RWPE2 (cell line): ENCODE data around the gene SCML1.

Source experiments
- ATAC-seq: fragments of 200-7000 bp; cut with Tn5 transposase; 3 replicates; pipeline ENCODE4 v1.9.1; 2021; ENCODE audit warnings: low read depth
- DNase-seq: peaks from one replicate; pipeline ENCODE4 v3.0.0-alpha.2; 2020; ENCODE audit warnings: low spot score
- H3K27ac ChIP-seq: fragments of 450-650 bp; 2 replicates; pipeline ENCODE4 v1.5.1; 2017; ENCODE audit warnings: mild to moderate bottlenecking; ENCODE audit not compliant: poor library complexity, severe bottlenecking
- H3K27me3 ChIP-seq: fragments of 250-450 bp; sonication (Bioruptor Pico); 2 replicates; pipeline ENCODE4 v1.5.1; 2021; ENCODE audit warnings: mild to moderate bottlenecking, moderate library complexity; ENCODE audit not compliant: insufficient read depth, poor library complexity, severe bottlenecking
- H3K36me3 ChIP-seq: fragments of 250-450 bp; sonication (Bioruptor Pico); 2 replicates; pipeline ENCODE4 v1.5.1; 2020; ENCODE audit warnings: low read depth, mild to moderate bottlenecking, moderate library complexity
- H3K4me1 ChIP-seq: fragments of 250-450 bp; sonication (Bioruptor Pico); 2 replicates; pipeline ENCODE4 v1.5.1; 2021; ENCODE audit warnings: mild to moderate bottlenecking, moderate library complexity; ENCODE audit not compliant: insufficient read depth, poor library complexity, severe bottlenecking
- H3K4me3 ChIP-seq: fragments of 250-450 bp; sonication (Bioruptor Pico); 2 replicates; pipeline ENCODE4 v1.5.1; 2021; ENCODE audit warnings: mild to moderate bottlenecking, moderate library complexity; ENCODE audit not compliant: severe bottlenecking
- H3K9me3 ChIP-seq: fragments of 250-450 bp; sonication (Bioruptor Pico); 2 replicates; pipeline ENCODE4 v1.5.1; 2021; ENCODE audit warnings: mild to moderate bottlenecking, moderate library complexity; ENCODE audit not compliant: severe bottlenecking
- CTCF ChIP-seq: fragments of 450-650 bp; IDR thresholded peaks from one replicate; pipeline ENCODE4 v1.5.1; 2017; ENCODE audit warnings: mild to moderate bottlenecking, moderate library complexity; ENCODE audit not compliant: poor library complexity, severe bottlenecking

Gene SCML1

GRCh38 chrX:17743913-17744312 lies 6.6 kb downstream of the SCML1 start:
- Histone ChIP-seq H3K9me3 (no peaks in the 10 kb centered on the region), H3K36me3 (no peaks in the 10 kb centered on the region), H3K4me3 (no peak overlapping the region), H3K4me1 (peaks cover 9% of the 10 kb centered on the region), H3K27ac (no peak overlapping the region), H3K27me3 (no peaks in the 10 kb centered on the region)
- DNase-seq (no peak), ATAC-seq (peak; percentile 51; the same call in 1 of the 3 replicates)
- no peak for TF ChIP-seq CTCF

- TF ChIP-seq CTCF = peak; percentile 57
- H3K27me3 ChIP-seq = no peaks in the 10 kb centered on the region
- H3K4me3 ChIP-seq = no peak overlapping the region
- DNase-seq = no peak
- H3K36me3 ChIP-seq = peaks cover 9% of the 10 kb centered on the region
- no peaks in the 10 kb centered on the region for H3K9me3 ChIP-seq
- H3K27ac ChIP-seq = no peak overlapping the region
- no peak for ATAC-seq
- peaks cover 9% of the 10 kb centered on the region for H3K4me1 ChIP-seq
These were observed 7.7 kb downstream of the SCML1 start for GRCh38 chrX:17744896-17745523.

GRCh38 chrX:17747692-17748091 lies 10.4 kb downstream of the SCML1 start:
- no peak for TF ChIP-seq CTCF
- no peak overlapping the region for H3K4me3 ChIP-seq
- peaks cover 21% of the 10 kb centered on the region for H3K36me3 ChIP-seq
- no peaks in the 10 kb centered on the region for H3K27me3 ChIP-seq
- H3K4me1 ChIP-seq = peaks cover 9% of the 10 kb centered on the region
- ATAC-seq = no peak
- no peak for DNase-seq
- no peaks in the 10 kb centered on the region for H3K9me3 ChIP-seq
- H3K27ac ChIP-seq = no peak overlapping the region

- Histone ChIP-seq H3K27ac (no peak overlapping the region), H3K36me3 (peaks cover 21% of the 10 kb centered on the region), H3K4me3 (no peak overlapping the region), H3K27me3 (no peaks in the 10 kb centered on the region), H3K4me1 (peaks cover 6% of the 10 kb centered on the region), H3K9me3 (no peaks in the 10 kb centered on the region)
- TF ChIP-seq CTCF = no peak
- ATAC-seq = no peak
- no peak for DNase-seq
These were observed 11.4 kb downstream of the SCML1 start for GRCh38 chrX:17748684-17749083.

GRCh38 chrX:17750436-17750835 lies 13.1 kb downstream of the SCML1 start:
- Histone ChIP-seq H3K27me3 (no peaks in the 10 kb centered on the region), H3K4me3 (no peak overlapping the region), H3K36me3 (peaks cover 26% of the 10 kb centered on the region), H3K9me3 (no peaks in the 10 kb centered on the region), H3K27ac (no peak overlapping the region), H3K4me1 (no peaks in the 10 kb centered on the region)
- DNase-seq = no peak
- no peak for ATAC-seq
- TF ChIP-seq CTCF = no peak
